SK-MEL-5 (cell line): ENCODE results near the gene KCNJ1. TPM values are rescaled to one million over a fixed set of nuclear protein-coding genes. Genes with fewer than 3 reads are reported as not detected.

Experiments
- DNase-seq: peaks from one replicate; pipeline ENCODE4 v3.0.0-alpha.2; 2016; ENCODE audit warnings: low read depth, low spot score
- in situ Hi-C: cut with HindIII; loops from 2 replicates; pipeline ENCODE4 v1.10.0; 2016; ENCODE audit warnings: low sequenced_read_pairs, high pct_unique_total_duplicates, low pct_unique_long_range_greater_than_20kb
- total RNA-seq: library from RNA; depleted of rRNA; stranded (reverse); fragments of >200 nt; shearing (Covaris generic); gene quantifications from 2 replicates; pipeline ENCODE4 v1.2.3, GENCODE V29; 2014

KCNJ1 gene
- total RNA-seq, 1 experiment from 2014 or later: not detected

GRCh38 chr11:128903248-128904061, 36.4 kb upstream of the KCNJ1 start:
- in situ Hi-C loops: no loop called here

GRCh38 chr11:128902515-128903066, 35.5 kb upstream of the KCNJ1 start:
- in situ Hi-C loops: no loop called here
- no peak for DNase-seq

More at GRCh38 chr11:128903248-128904061, 36.4 kb upstream of the KCNJ1 start:
- no peak for DNase-seq

GRCh38 chr11:128901653-128902514, 34.8 kb upstream of the KCNJ1 start:
- DNase-seq: no peak
- in situ Hi-C loops: no loop called here

GRCh38 chr11:128900468-128900867, 33.4 kb upstream of the KCNJ1 start:
- in situ Hi-C loops: no loop called here
- no peak for DNase-seq

- in situ Hi-C loops: no loop called here
- DNase-seq: no peak
These were observed 31.7 kb upstream of the KCNJ1 start for GRCh38 chr11:128898580-128899344.

GRCh38 chr11:128897826-128898225, 30.7 kb upstream of the KCNJ1 start:
- in situ Hi-C loops: no loop called here
- DNase-seq: no peak

- in situ Hi-C loops: no loop called here
- no peak for DNase-seq
These were observed 29.3 kb upstream of the KCNJ1 start for GRCh38 chr11:128896356-128896755.

- DNase-seq: no peak
- in situ Hi-C loops: no loop called here
These were observed 28.4 kb upstream of the KCNJ1 start for GRCh38 chr11:128895526-128895925.

- in situ Hi-C loops: no loop called here
- DNase-seq: no peak
These were observed 27.6 kb upstream of the KCNJ1 start for GRCh38 chr11:128894685-128895084.

GRCh38 chr11:128894286-128894681, 27.2 kb upstream of the KCNJ1 start:
- in situ Hi-C loops: no loop called here
- no peak for DNase-seq

GRCh38 chr11:128893578-128894285, 26.6 kb upstream of the KCNJ1 start:
- DNase-seq: no peak
- in situ Hi-C loops: no loop called here

- DNase-seq: no peak
- in situ Hi-C loops: no loop called here
These were observed 25.9 kb upstream of the KCNJ1 start for GRCh38 chr11:128892866-128893565.

GRCh38 chr11:128891913-128892398, 24.9 kb upstream of the KCNJ1 start:
- no peak for DNase-seq
- in situ Hi-C loops: no loop called here

GRCh38 chr11:128890543-128891368, 23.7 kb upstream of the KCNJ1 start, which contains the start of gene KCNJ5:
Gene KCNJ5, plus strand, starts transcription at chr11:128891356. Its CDS starts 19,918 bp downstream, at chr11:128911274.
- in situ Hi-C loops: no loop called here
- DNase-seq: no peak

- in situ Hi-C loops: no loop called here
- DNase-seq: no peak
These were observed 23.1 kb upstream of the KCNJ1 start for GRCh38 chr11:128890216-128890542.
